GM19193 (cell line): ENCODE data around the gene RBMS1.

Experiments
- POLR2A ChIP-seq: IDR thresholded peaks from 4 replicates; pipeline ENCODE4 v1.6.1; 2011; ENCODE audit not compliant: insufficient read depth, insufficient read length; ENCODE audit errors: extremely low read depth

RBMS1 gene

GRCh38 chr2:160308915-160309314 is 184.7 kb downstream of the RBMS1 start:
- no peak for TF ChIP-seq POLR2A

- TF ChIP-seq POLR2A = no peak
Observed at GRCh38 chr2:160308476-160308875, 185.1 kb downstream of the RBMS1 start.

- no peak for TF ChIP-seq POLR2A
Observed at GRCh38 chr2:160306985-160307384, 186.6 kb downstream of the RBMS1 start.

GRCh38 chr2:160305081-160305750 is 188.4 kb downstream of the RBMS1 start:
- TF ChIP-seq POLR2A = no peak

GRCh38 chr2:160303527-160303926 is 190.1 kb downstream of the RBMS1 start:
- no peak for TF ChIP-seq POLR2A

GRCh38 chr2:160303076-160303475 is 190.5 kb downstream of the RBMS1 start:
- no peak for TF ChIP-seq POLR2A

- no peak for TF ChIP-seq POLR2A
Observed at GRCh38 chr2:160301420-160301819, 192.2 kb downstream of the RBMS1 start.

- TF ChIP-seq POLR2A = no peak
Observed at GRCh38 chr2:160300203-160300602, 193.4 kb downstream of the RBMS1 start.

GRCh38 chr2:160299540-160299939 is 194.1 kb downstream of the RBMS1 start:
- TF ChIP-seq POLR2A = no peak

- TF ChIP-seq POLR2A = no peak
Observed at GRCh38 chr2:160298960-160299359, 194.6 kb downstream of the RBMS1 start.

- no peak for TF ChIP-seq POLR2A
Observed at GRCh38 chr2:160295519-160296207, 197.9 kb downstream of the RBMS1 start.

- TF ChIP-seq POLR2A = no peak
Observed at GRCh38 chr2:160294889-160295288, 198.7 kb downstream of the RBMS1 start.

GRCh38 chr2:160294339-160294803 is 199.2 kb downstream of the RBMS1 start:
- TF ChIP-seq POLR2A = no peak

GRCh38 chr2:160293391-160294091 is 200.1 kb downstream of the RBMS1 start:
- TF ChIP-seq POLR2A = no peak

GRCh38 chr2:160292225-160292624 is 201.4 kb downstream of the RBMS1 start:
- no peak for TF ChIP-seq POLR2A

GRCh38 chr2:160291382-160291781 is 202.2 kb downstream of the RBMS1 start:
- no peak for TF ChIP-seq POLR2A

GRCh38 chr2:160290598-160290997 is 203.0 kb downstream of the RBMS1 start:
- no peak for TF ChIP-seq POLR2A

GRCh38 chr2:160289831-160290230 is 203.8 kb downstream of the RBMS1 start:
- no peak for TF ChIP-seq POLR2A
